ENCODE data around the gene TSC2. TPM values are rescaled to one million over a fixed set of nuclear protein-coding genes. Genes with fewer than 3 reads are reported as not detected.

Gene TSC2
- total RNA-seq, 6 experiments from 2014 or later = 25.7 to 124 (median 59.4) TPM

GRCh38 chr16:2074071-2074470 is 26.3 kb downstream of the TSC2 start:
- intact Hi-C loops (cut with DNase I) = no loop called here

GRCh38 chr16:2075631-2076030 is 27.8 kb downstream of the TSC2 start:
- H3K4me3 ChIP-seq = no peak overlapping the region
- no peaks in the 10 kb centered on the region for H3K4me1 ChIP-seq
- no peaks in the 10 kb centered on the region for H3K9me3 ChIP-seq
- intact Hi-C loops (cut with DNase I) = no loop called here
- DNase-seq (no peak), ATAC-seq (no peak)
- peaks cover 0 to 69% (median 18%) of the 10 kb centered on the region in 4 donors for H3K36me3 ChIP-seq
- TF ChIP-seq POLR2A (IDR thresholded peaks at IDR 0.05) = no peak
- no peak for TF ChIP-seq CTCF (IDR thresholded peaks at IDR 0.05)
- H3K27me3 ChIP-seq = no peaks in the 10 kb centered on the region
- 86% methylated on average over 7 of the region's 24 CpGs for WGBS (ENCODE audit: insufficient coverage, low coverage, low lambda C conversion rate, missing lambda C conversion rate)
- H3K27ac ChIP-seq = no peak overlapping the region

More at GRCh38 chr16:2074071-2074470, 26.3 kb downstream of the TSC2 start:
- Histone ChIP-seq H3K27ac (no peak overlapping the region), H3K36me3 (peaks cover 0 to 65% (median 17%) of the 10 kb centered on the region in 4 donors), H3K9me3 (no peaks in the 10 kb centered on the region), H3K4me1 (no peaks in the 10 kb centered on the region), H3K27me3 (no peaks in the 10 kb centered on the region), H3K4me3 (no peak overlapping the region)
- DNase-seq (no peak), ATAC-seq (no peak)
- TF ChIP-seq CTCF (IDR thresholded peaks at IDR 0.05) (no peak), POLR2A (IDR thresholded peaks at IDR 0.05) (no peak)
- no CpG with 5 or more reads among the region's 20 CpGs for WGBS (ENCODE audit: insufficient coverage, low coverage, low lambda C conversion rate, missing lambda C conversion rate)

- DNase-seq (no peak), ATAC-seq (no peak)
- TF ChIP-seq POLR2A (IDR thresholded peaks at IDR 0.05) = no peak
- Histone ChIP-seq H3K27me3 (no peaks in the 10 kb centered on the region), H3K4me1 (no peaks in the 10 kb centered on the region), H3K4me3 (no peak overlapping the region), H3K9me3 (no peaks in the 10 kb centered on the region), H3K36me3 (peaks cover 0 to 70% (median 18%) of the 10 kb centered on the region in 4 donors), H3K27ac (no peak overlapping the region)
- 93% methylated on average over 2 of the region's 28 CpGs for WGBS (ENCODE audit: insufficient coverage, low coverage, low lambda C conversion rate, missing lambda C conversion rate)
- intact Hi-C loops (cut with DNase I) = no loop called here
These were observed 28.5 kb downstream of the TSC2 start for GRCh38 chr16:2076072-2076865.

- Histone ChIP-seq H3K27me3 (no peaks in the 10 kb centered on the region), H3K36me3 (peaks cover 0 to 70% (median 15%) of the 10 kb centered on the region in 4 donors), H3K9me3 (no peaks in the 10 kb centered on the region), H3K4me3 (no peak overlapping the region), H3K27ac (no peak overlapping the region), H3K4me1 (peaks cover 0 to 7% (median 0%) of the 10 kb centered on the region in 4 donors)
- TF ChIP-seq CTCF (IDR thresholded peaks at IDR 0.05) (no peak), POLR2A (IDR thresholded peaks at IDR 0.05) (no peak)
- WGBS (ENCODE audit: insufficient coverage, low coverage, low lambda C conversion rate, missing lambda C conversion rate) = 73% methylated on average over 5 of the region's 17 CpGs
- ATAC-seq (no peak), DNase-seq (no peak)
- intact Hi-C loops (cut with DNase I) = no loop called here
These were observed 29.2 kb downstream of the TSC2 start for GRCh38 chr16:2077016-2077415.

GRCh38 chr16:2077696-2078095 is 29.9 kb downstream of the TSC2 start:
- H3K36me3 ChIP-seq = peaks cover 0 to 63% (median 10%) of the 10 kb centered on the region in 4 donors
- no CpG with 5 or more reads among the region's 21 CpGs for WGBS (ENCODE audit: insufficient coverage, low coverage, low lambda C conversion rate, missing lambda C conversion rate)
- no peak overlapping the region for H3K27ac ChIP-seq
- intact Hi-C loops (cut with DNase I) = no loop called here
- DNase-seq (no peak), ATAC-seq (no peak)
- no peaks in the 10 kb centered on the region for H3K27me3 ChIP-seq
- H3K4me3 ChIP-seq = no peak overlapping the region
- H3K4me1 ChIP-seq = peaks cover 0 to 14% (median 0%) of the 10 kb centered on the region in 4 donors
- no peak for TF ChIP-seq CTCF (IDR thresholded peaks at IDR 0.05)
- TF ChIP-seq POLR2A (IDR thresholded peaks at IDR 0.05) = no peak
- H3K9me3 ChIP-seq = no peaks in the 10 kb centered on the region

Measured in right lobe of liver (tissue), 6 donors.